ENCODE data around the gene RHBDD1.

GRCh38 chr2:227013330-227013729 is 177.5 kb downstream of the RHBDD1 start:
- TF ChIP-seq CTCF (conservative IDR thresholded peaks at IDR 0.05; ENCODE audit: low read depth, low read length) (no peak), EZH2 (IDR thresholded peaks at IDR 0.05; ENCODE audit: borderline replicate concordance, low read depth, low read length, poor library complexity, severe bottlenecking) (no peak)

Data from A673 (cell line).